ENCODE results near the gene NR5A2.

NR5A2 gene

DNA sequence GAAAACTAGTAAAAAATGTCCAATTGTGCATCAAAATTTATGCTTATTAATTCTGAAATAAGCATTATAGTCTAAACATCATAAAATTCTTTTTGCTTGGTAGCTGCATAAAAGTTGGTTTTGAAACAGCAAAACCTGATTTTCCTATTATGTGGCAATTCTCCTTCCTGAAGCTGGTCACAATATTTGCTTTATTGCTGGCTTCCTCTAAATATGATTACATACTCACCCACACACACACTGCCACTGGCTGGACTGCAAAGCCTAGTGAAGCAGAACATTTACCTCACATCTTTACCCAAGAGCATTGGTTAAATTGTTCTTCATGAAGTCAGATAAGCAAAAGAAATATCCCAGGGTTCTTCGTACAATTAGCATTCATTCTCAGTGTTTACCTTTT, 103.0 kb downstream of the NR5A2 start:
- no peak for DNase-seq

DNA sequence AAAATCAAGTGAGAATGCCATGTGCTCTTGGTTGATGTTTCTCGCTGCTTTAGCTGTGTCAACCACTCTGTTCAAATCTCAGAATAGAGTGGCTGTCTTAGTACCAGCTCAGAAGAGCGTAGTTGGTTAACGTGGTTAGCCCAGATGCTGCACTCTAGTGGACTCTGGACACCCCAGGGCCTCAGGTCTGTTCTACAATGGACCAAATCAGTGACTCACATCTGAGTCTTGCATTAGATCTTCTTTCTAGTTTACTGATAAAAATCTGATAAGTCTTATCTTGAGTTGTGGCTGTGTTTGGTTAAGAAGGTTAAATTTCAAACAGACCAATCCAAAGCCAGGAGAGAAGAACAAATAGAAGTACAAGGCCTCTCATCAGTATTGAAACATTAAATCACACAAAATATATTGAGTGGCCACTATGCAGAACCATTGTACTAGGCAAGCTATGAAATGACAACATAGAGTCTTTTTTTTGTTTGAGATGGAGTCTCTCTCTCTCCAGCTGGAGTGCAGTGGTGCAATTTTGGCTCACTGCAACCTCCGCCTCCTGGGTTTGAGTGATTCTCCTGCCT, 104.1 kb downstream of the NR5A2 start:
- no peak for DNase-seq

DNA sequence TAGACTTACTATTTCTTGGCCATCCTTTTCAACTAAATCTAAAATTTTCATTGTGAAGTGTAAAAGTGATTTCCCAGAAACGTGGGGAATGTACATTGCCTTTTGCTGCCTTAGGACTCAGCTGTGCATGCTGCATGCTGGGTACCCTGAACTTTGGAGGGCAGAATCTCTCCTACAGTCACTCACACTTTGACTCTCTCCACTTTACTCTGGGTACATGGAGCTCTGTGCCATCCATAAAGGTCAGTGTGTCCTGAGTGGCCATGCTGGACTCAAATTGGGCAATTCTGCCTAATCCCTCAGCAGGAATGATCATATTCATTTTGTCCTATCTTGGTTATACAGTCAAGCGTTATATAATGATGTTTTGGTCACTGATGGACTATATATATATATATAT, 105.6 kb downstream of the NR5A2 start:
- no peak for DNase-seq

DNA sequence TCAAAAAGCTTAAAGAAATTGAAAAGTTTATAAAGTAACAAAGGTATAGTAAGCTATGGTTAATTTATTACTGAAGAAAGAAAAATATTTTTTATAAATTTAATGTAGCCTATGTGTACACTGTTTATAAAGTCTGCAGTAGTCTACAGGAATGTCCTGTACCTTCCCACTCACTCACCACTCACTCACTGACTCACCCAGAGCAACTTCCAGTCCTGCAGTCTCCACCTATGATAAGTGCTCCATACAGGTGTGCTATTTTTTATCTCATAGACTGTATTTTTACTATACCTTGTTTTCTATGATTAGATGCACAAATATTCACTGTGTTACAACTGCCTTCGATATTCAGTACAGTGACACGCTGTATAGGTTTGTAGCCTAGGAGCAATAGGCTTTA, 106.6 kb downstream of the NR5A2 start:
- DNase-seq: no peak

DNA sequence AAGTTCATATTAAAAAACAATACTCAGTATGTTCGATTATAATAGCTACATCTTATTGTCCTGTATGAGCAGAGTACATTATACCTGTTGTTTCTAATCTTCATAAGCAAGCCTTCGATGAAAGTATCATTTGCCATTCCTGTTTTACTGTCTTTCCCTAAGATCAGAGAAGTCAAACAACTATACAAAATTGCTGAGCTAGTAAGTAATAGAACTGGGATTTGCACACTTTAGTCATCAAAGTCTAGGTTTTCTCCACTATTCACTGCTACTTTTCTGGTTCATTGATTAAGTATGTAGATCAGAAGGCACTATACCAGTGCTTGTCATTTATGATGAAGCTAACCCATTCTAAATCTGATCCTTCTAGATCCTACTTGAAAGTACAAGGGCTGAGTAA, 108.9 kb downstream of the NR5A2 start:
- no peak for DNase-seq

DNA sequence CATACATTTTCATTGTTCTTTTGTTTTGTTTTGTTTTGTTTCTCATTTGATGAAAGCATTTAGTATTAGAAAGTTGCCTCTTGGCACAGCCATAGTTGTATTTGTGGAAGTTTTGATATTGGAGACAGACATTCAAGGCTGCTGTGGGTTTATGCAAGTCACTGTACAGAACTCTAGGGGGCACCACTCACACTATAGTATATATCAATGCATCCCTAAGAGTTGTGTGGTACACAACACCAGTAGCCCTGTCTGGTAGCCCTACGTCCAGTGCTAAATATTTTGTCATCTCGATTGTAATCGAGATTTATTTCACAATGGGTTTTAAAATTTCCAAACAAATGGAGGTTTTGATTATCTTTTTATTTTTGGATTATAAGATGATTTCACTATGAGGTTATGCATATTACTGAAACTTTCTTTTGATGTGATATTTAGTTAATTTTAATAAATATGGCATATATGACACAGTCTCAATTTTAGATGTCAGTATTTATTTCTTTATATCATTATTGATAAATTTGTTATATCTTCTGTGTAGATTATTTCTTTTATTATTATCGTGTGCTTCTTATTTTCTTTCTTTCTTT, 112.2 kb downstream of the NR5A2 start:
- DNase-seq: no peak

DNA sequence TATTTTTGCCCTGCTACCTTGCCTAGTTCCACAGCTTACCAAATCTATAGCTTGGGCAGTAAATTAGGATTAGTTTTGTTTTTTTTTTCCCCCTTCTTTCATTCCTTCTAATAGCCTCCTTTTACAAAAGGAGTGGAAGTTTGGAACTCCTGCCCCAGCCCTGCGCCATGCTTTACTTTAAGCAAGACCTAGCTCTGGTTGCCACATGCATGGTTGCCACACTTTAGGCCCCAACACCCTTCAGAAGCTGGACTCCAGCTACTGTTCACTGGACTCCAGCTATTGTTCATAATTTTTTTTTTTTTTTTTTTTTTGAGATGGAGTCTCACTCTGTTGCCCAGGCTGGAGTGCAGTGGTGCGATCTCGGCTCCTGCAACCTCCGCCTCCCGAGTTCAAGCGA, 115.8 kb downstream of the NR5A2 start:
- no peak for DNase-seq

DNA sequence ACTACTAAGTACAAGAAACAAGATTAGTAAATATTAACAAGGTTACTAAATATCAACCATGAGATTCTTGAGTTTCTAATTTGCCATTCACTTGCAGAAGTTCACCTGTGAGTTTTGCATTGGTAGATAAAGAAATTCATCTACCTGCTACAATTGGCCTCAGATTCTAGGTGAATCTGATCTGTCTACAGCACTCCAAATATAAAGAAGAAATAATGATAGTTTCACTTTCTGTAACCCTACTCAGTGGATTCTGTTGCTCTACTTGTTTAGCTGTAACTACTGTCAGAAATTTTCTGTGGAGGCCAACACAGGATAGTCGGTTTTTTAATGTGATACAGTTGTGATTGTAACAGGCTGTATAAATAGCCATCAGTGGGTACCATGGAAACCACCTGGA, 118.6 kb downstream of the NR5A2 start:
- no peak for DNase-seq

DNA sequence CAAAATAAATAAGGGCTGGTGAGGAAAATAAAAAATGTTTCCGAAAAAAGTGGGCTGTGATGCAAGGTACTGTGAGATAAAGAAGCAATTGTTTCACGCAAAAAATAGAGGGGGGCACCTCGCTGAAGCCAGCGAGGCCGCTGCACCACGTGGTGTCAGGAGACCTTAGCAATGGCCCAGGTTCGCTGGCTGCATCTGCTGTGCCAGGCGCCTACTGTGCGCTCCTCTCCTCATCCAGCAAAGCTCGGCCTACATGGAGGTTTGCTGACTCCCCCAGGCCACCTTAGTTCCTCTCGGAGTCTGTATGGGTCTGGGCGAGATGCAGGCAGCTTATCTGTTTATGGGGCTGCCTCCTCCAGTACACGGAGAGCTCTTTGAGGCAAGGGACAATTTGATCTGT, 119.6 kb downstream of the NR5A2 start:
- DNase-seq: no peak

DNA sequence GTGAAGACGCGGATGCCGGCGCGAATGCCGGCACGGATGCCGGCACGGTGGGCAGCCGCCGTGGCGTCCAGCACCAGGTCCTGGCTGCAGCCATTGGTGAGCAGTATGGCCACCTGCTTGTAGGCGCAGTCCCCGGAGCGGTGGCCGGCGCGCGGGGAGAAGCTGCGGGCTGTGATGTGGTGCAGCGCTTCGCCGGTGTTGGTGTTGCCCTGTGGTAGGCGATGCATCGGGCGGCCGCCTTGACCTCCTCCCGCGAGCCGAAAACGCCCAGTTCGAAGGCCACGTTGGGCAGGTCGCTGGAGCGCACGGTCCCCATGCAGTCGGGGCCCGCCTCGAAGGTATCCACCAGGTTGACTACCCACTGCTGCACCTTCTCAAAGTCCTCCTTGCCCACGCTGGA, 120.2 kb downstream of the NR5A2 start:
- DNase-seq: no peak

DNA sequence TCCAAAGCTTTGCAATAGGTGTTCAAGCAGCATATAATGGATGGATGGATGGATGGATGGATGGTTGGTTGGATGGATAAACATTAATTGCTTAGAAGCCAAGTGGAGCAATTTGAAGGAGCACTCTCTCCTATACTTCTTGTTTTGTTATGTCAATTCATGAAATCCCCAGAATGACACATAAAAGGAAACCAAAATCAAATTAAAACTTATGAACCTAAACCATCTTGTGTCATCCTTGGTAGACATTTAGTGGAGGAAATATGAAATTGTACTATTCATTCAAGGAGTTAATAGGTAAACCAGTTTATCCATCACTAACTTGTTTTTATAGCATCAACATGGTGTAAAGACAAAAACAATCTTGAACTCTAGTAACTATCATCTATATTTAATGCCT, 122.5 kb downstream of the NR5A2 start:
- no peak for DNase-seq

DNA sequence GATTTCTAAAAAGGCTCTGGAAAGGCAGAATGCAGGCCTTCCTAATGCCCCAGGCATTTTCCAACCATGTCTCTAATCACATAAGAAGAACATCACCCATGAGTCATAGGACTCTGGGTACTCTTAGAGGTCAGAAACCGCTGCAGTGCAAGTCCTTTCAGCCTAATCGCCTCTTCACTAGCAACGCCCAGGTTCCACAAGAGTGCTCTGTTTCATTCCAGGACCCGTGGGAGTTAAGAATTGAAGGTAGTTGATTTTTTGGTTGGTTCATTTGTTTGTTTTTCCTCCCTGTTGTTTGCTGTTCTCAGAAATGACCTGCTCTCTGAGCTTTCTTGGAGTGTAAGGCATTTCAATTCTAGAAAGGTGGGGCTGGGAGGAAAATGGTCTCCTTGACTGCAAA, 123.2 kb downstream of the NR5A2 start:
- no peak for DNase-seq

DNA sequence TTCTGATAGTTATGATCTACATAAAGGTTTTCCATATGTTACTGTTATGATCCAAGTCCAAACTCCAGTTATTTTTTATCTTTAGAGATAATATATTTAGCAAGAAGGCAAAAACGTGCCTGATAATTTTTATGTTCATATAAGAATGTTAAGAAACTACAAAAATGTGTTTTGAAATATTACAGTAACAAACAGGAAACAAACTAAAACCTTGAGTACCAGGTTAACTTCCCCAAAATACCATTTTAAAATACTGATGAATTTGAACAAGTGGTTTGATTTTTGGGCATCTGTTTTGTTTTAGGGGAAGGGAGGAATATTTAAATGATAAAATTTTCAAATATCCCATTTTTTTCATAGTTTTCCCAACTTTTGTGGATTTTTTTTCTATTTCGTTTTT, 124.8 kb downstream of the NR5A2 start:
- no peak for DNase-seq

DNA sequence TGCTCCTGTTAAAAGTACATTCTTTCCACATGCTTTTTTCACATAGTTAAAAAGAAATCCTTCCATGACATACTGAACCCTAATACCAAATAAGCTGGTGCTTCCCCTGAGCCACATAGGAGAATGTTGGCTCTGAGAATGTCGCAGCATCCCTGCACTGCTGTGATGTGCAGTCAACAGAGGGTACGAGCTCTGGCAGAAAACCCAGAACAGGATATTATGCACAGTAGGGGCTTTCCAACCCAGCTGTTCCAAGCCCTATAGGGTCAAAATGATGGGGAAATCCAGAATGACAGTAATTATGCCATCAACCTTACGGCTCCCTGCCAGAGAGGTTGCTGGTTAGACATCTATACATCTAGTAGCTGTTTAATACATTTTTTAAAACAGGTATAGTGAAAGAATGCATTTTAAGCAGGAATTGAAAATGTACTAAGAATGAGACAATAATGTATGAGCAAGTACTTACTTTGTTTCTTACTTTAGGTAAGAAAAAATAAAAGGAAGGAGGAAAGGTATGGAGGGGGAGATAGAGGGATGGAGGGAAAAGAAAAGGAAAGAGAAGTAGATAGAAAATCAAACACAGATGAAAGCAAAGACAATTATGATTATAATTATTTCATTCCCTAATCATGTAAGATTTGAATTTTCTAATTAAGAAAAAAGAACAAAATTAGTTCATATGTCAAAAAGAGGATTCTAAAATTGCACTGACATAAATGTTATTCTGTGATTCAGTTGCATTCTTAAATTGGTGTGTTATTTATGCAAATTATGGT, 126.0 kb downstream of the NR5A2 start:
- no peak for DNase-seq

DNA sequence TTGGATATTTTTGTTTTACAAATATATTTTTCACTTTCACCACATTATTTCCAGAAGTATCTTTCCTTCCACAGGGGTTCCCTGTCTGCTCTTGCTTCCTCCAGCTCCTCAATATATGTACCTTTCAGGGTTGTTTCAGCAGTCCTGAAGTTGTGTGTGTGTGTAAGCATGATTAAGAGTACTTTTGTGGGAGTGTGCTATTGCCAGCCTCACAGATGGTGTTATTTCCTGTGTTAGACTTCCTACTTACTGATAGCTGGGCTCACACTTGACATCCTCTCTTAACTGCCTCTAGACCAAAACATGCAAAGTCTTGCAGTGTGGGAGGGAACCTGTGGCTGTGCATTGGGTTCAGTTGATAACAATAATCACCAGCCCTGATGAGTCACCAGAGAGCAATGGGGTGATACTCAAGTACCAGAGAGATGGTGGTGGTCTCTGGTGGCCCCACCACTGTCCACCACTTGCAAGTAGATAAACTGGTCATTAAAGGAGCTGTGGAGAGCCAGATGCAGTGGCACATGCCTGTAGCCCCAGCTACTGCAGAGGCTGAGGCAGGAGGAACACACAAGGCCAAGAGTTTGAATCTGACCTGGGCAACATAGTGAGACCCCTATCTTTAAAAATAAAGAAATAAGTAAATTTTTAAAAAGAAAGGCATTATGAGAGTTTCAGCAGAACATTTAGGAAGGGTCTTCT, 126.7 kb downstream of the NR5A2 start:
- no peak for DNase-seq

DNA sequence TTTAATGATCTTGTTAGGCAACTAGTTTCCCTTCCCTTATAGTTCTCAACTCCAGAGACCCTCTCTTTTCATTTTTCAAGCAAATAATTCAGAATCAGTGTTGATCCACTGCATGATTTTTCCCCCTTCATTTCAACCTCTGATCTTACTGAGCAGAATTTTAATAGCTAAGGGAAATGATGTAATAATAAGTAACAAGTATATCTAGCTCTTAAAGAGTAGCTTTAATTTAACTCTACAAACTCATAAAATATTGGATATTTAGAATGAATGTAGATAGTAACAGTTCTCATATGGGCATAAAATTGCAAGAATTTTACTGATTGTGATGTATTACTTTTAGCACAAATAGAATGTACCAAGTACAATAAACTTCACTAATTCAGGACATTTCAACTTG, 130.2 kb downstream of the NR5A2 start:
- no peak for DNase-seq

DNA sequence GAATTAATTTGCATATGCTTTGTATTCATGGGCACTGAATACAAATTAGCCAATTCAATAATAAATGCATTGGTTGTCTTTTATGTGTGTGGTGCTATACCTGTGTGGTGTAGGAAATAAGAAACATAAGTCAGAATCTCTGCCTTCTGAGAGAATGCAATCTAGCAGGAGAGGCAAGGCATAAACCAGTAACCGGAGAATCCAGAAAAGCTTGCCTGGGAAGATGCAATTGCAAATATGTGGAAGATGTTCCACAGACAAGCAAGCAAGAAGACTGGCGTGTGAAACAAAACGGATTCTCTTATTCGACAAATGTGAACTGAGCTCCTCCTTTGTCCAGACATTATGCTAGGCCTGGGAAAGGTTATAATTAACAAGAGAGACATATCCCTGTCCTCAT, 134.3 kb downstream of the NR5A2 start:
- no peak for DNase-seq

DNA sequence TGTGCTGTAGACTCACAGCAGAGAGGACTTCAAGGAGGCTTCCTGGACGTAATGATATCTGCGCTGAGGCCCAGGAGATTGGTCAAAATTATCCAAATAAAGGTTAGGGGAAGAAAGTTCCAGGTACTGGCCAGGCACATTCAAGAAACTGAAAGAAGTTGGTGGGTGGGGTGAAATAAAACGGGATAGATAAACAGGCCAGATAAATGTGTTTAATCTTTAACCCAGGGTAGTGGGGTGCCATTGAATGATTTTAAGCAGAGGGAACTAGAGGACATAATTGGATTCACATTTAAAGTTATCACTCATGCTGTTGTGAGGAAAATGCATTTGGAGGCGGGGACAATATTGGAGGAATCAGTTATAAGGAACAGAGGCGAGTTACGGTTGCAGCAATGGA, 134.7 kb downstream of the NR5A2 start:
- no peak for DNase-seq

DNA sequence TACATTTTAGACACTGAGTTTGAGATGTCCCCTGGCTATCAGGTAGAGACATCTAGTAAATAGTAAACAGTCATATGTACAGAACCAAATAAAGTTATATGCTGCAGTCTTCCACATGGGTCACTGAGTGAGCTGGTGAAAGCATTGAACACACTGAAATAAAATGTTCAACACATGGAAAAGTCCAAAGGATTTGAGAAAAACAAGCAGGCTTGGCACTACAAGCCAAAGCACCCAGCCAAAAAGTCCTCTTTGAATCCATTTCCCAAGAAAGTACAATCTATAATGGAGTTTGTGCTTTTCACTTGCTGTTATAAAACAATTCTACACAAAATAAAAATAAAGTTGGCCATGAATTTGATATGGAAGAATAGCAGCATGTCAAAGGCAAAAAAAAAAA, 135.4 kb downstream of the NR5A2 start:
- no peak for DNase-seq

DNA sequence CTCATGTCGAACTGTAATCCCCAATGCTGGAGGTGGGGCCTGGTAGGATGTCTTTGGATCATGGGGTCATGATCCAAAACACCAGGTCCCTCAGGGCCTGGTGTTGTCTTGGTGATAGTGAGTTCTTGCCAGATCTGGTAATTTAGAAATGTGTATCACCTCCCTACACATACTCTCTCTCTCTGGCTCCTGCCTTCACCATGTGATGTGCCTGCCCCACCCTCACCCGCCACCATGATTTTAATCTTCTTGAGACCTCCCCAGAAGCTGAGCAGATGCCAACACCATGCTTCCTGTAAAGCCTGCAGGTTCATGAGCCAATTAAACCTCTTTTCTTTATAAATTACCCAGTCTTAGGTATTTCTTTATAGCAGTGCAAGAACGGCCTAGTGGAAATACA, 136.4 kb downstream of the NR5A2 start:
- no peak for DNase-seq

DNA sequence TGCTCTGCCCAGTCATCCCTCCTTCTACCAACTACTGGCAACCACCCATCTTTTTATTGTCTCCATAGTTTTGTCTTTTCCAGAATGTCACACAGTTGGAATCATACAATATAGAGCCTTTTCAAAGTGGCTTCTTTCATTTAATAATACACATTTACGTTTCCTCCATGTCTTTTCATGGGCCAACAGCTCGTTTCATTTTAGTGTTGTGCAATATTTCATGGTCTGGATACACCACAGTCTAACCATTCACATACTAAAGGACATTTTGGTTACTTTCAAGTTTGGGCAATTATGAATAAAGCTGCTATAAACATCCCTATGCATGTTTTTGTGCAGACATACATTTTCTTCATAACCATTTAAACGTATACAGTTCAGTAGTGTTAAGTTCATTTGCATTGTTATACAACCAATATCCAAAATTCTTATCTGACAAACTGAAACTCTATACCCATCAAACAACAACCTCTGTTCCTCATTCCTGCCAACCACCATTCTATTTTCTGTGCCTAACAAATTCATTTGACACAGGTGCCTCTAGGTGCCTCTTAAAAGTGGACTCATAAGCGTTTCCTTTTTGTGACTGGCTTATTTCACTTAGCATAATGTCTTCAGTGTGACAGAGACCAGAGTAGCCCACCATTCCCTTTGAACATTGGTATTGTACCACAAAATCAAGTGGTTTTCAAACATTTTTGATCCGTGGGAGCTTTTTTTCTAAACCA, 138.1 kb downstream of the NR5A2 start:
- no peak for DNase-seq

DNA sequence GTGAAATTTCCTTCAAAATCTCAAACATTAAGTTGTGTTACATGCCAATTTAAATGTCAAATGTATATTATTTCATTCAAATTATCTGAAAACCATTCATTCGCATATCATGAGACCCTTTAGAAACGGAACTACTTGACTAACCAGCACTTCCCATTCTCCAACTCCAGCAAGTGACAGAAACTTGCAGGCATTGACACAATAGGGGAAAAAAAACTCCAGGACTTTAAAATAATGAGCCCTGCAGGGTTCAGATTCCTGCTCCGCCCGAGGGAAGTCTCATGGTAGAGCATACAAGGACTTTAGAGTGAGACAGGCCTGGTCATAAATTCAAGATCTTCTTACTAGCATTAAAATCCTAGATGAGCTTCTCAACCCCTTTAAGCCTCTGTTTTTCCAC, 138.9 kb downstream of the NR5A2 start:
- no peak for DNase-seq

DNA sequence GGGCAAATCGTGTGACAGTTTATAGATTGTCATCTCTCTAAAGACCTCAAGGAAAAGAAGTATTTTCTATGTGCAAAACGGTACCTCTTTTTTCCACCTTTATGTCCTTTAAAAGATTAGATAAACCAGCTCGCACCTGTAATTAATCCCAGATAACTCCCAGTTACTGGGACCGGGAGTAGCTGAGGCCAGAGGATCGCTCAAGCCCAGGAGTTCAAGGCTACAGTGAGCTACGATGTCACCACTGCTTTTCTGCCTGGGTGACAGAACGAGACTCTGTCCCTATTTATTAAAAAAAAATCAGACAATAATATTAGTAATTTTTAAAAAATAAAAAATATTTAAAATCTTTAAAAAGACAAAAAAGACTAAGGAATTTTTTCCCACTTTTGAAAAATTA, 141.4 kb downstream of the NR5A2 start:
- no peak for DNase-seq
